ENCODE data around the gene BCDIN3D. TPM values are rescaled to one million over a fixed set of nuclear protein-coding genes. Genes with fewer than 3 reads are reported as not detected.

The BCDIN3D gene
- total and polyA plus RNA-seq, 2 donors (not counting 3 experiments of a cell fraction or from before 2014, with no cell fraction given): 1.8 to 3.1 TPM

DNA sequence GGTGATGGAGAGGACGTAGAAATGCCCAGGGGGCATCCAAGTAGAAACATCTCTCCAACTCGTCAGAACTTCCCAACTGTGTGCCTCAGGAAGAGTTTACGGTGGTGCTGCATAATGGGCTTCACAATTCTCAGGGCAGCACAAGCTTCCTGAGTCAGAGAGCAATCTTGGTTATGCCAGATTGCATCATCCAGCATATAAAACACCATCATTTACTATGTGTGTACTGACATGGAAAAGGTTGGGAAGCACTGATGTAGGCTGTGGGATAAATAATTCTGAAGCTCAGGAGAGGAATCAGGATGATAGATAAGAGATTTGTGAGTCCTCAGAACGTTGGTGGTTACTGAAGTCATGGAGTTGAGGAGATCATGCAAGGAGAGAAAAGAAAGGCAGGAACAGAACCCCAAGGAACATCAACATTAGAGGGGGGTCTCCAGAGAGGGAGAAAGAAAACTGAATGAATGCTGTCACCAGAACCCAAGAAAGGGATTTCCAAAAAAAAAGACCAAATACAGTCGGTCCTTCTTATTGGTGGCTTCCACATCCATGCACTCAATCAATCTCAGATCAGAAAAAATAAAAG, 10.0 kb downstream of the BCDIN3D start:
- ChIA-PET POLR2A (interaction anchor here (1.6 kb wide), 1 partner anchor 11 kb away, joined by 3 read pairs; no protein-coding TSS in a partner anchor), CTCF (interaction anchor here (0.7 to 2.5 kb wide), 6 partner anchors 17 to 112 kb away, joined by 3 to 9 read pairs (median 4); partner anchors contain the start of gene TMBIM6)
- FAIRE-seq (no peak), DNase-seq (ENCODE audit: low read depth, low spot score) (no peak)
- Histone ChIP-seq H4K20me1 (replicated peaks; ENCODE audit: control insufficient read depth, extremely low read depth, insufficient read depth, low read length) (no peaks in the 10 kb centered on the region), H3K27ac (ENCODE audit: insufficient read depth, low read depth, low read length) (no peak overlapping the region), H3K36me3 (ENCODE audit: control insufficient read depth in 2 of 2, extremely low read depth in 1 of 2, insufficient read depth in 2 of 2, low read length in 2 of 2) (no peaks in the 10 kb centered on the region), H3K4me3 (replicated peaks in 1 of 3; ENCODE audit: insufficient read depth in 1 of 3, low read depth in 1 of 3, low read length in 3 of 3) (no peak overlapping the region), H3K79me2 (ENCODE audit: control insufficient read depth, insufficient read depth, low read length) (no peaks in the 10 kb centered on the region), H3K4me2 (ENCODE audit: insufficient read depth, low read length) (no peak overlapping the region), H3K9me3 (replicated peaks; ENCODE audit: control insufficient read depth, insufficient read depth, low read length) (no peaks in the 10 kb centered on the region), H3K9ac (replicated peaks; ENCODE audit: extremely low read depth, insufficient read depth, low read length) (no peak overlapping the region), H3K27me3 (ENCODE audit: control insufficient read depth in 2 of 2, insufficient read depth in 2 of 2, low read length in 2 of 2) (no peaks in the 10 kb centered on the region), H3K4me1 (ENCODE audit: control insufficient read depth, extremely low read depth, insufficient read depth, low read length) (peaks cover 7% of the 10 kb centered on the region), H3K9me1 (replicated peaks; ENCODE audit: control insufficient read depth, extremely low read depth, insufficient read depth, low read length) (no peaks in the 10 kb centered on the region), H2AFZ (ENCODE audit: low read depth, low read length) (no peak overlapping the region)
- no TSS peak for BruUV-seq (replicated peaks)
- intact Hi-C loops (cut with micrococcal nuclease): no loop called here
- dilution Hi-C loops (cut with MboI; ENCODE audit: extremely low pct_ligation_motif_present, low sequenced_read_pairs): no loop called here
- TF ChIP-seq, protein P1, sequence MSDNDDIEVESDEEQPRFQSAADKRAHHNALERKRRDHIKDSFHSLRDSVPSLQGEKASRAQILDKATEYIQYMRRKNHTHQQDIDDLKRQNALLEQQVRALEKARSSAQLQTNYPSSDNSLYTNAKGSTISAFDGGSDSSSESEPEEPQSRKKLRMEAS (IDR thresholded peaks at IDR 0.05; ENCODE audit: insufficient read depth, insufficient read length): no peak
- TF ChIP-seq POLR2AphosphoS5 (IDR thresholded peaks at IDR 0.05; ENCODE audit: insufficient read depth, low read depth, low read length): no peak
- no peak for TF ChIP-seq POLR2A (IDR thresholded peaks at IDR 0.05; ENCODE audit: low read depth, low read length)
- no peak for TF ChIP-seq FOS (IDR thresholded peaks at IDR 0.05; ENCODE audit: borderline replicate concordance, insufficient read depth, low read length)
- no peak for TF ChIP-seq GATA2 (IDR thresholded peaks at IDR 0.05; ENCODE audit: insufficient read depth, insufficient read length, low read depth, low read length)
- no peak for TF ChIP-seq JUN (IDR thresholded peaks at IDR 0.05; ENCODE audit: borderline replicate concordance, insufficient read depth, insufficient read length, low read depth)
- no peak for TF ChIP-seq MYC (IDR thresholded peaks at IDR 0.05; ENCODE audit: low read depth, low read length)
- TF ChIP-seq EZH2 (IDR thresholded peaks at IDR 0.05; ENCODE audit: borderline replicate concordance, low read depth, low read length, severe bottlenecking): no peak
- TF ChIP-seq, protein P2, sequence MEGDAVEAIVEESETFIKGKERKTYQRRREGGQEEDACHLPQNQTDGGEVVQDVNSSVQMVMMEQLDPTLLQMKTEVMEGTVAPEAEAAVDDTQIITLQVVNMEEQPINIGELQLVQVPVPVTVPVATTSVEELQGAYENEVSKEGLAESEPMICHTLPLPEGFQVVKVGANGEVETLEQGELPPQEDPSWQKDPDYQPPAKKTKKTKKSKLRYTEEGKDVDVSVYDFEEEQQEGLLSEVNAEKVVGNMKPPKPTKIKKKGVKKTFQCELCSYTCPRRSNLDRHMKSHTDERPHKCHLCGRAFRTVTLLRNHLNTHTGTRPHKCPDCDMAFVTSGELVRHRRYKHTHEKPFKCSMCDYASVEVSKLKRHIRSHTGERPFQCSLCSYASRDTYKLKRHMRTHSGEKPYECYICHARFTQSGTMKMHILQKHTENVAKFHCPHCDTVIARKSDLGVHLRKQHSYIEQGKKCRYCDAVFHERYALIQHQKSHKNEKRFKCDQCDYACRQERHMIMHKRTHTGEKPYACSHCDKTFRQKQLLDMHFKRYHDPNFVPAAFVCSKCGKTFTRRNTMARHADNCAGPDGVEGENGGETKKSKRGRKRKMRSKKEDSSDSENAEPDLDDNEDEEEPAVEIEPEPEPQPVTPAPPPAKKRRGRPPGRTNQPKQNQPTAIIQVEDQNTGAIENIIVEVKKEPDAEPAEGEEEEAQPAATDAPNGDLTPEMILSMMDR (IDR thresholded peaks at IDR 0.05; ENCODE audit: extremely low read depth in 1 of 2, insufficient read depth in 1 of 2, low read depth in 1 of 2, low read length in 2 of 2): no peak
